Brain microvascular endothelial cell (primary cell): ENCODE data around the gene MAML2.

Experiments
- DNase-seq: peaks from one replicate; pipeline ENCODE4 v3.0.0-alpha.2; 2020
- H3K27ac ChIP-seq: fragments of 250-450 bp; sonication (Bioruptor Pico); 2 replicates; pipeline ENCODE4 v1.5.1; 2020; ENCODE audit warnings: mild to moderate bottlenecking, moderate library complexity
- H3K27me3 ChIP-seq: fragments of 250-450 bp; sonication (Bioruptor Pico); replicated peaks from 2 replicates; pipeline ENCODE4 v1.5.1; 2020; ENCODE audit warnings: mild to moderate bottlenecking
- H3K36me3 ChIP-seq: fragments of 250-450 bp; sonication (Bioruptor Pico); replicated peaks from 2 replicates; pipeline ENCODE4 v1.5.1; 2020; ENCODE audit warnings: mild to moderate bottlenecking
- H3K4me3 ChIP-seq: 2 replicates; pipeline ENCODE4 v1.5.1; 2011; ENCODE audit warnings: low read depth, mild to moderate bottlenecking, control low read depth, low read length, moderate library complexity
- in situ Hi-C: cut with HindIII; loops from 2 replicates; pipeline ENCODE4 v1.10.0; 2017; ENCODE audit warnings: low sequenced_read_pairs, low pct_ligation_motif_present
- TF ChIP-seq, protein P1 (sequence below): IDR thresholded peaks from 2 replicates; pipeline ENCODE4 v1.5.1; 2011; ENCODE audit warnings: low read depth, mild to moderate bottlenecking, moderate library complexity, low read length, control low read depth, inconsistent platforms; ENCODE audit errors: missing control alignments

The MAML2 gene

DNA sequence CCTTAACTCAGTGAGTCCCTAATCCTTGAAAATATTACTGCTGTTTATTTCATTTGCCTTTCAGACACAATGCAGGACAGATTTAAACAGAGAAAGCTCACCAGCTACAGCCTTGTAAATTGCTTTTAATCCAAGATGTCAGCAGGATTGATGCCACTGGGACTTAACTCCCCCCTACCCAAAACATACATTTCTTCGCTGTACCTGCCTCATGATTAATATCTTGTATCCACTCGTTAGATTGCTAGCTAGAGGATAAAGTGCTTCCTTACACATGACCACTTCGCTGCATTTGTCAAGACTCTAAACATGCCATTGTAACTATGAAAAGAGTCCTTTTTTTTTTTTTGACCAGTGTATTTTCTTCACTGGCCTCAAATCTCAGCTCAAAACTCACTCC lies 236.3 kb downstream of the MAML2 start:
- Histone ChIP-seq H3K27ac (no peak overlapping the region), H3K36me3 (no peaks in the 10 kb centered on the region), H3K27me3 (no peaks in the 10 kb centered on the region), H3K4me3 (no peak overlapping the region)
- TF ChIP-seq, protein P1, sequence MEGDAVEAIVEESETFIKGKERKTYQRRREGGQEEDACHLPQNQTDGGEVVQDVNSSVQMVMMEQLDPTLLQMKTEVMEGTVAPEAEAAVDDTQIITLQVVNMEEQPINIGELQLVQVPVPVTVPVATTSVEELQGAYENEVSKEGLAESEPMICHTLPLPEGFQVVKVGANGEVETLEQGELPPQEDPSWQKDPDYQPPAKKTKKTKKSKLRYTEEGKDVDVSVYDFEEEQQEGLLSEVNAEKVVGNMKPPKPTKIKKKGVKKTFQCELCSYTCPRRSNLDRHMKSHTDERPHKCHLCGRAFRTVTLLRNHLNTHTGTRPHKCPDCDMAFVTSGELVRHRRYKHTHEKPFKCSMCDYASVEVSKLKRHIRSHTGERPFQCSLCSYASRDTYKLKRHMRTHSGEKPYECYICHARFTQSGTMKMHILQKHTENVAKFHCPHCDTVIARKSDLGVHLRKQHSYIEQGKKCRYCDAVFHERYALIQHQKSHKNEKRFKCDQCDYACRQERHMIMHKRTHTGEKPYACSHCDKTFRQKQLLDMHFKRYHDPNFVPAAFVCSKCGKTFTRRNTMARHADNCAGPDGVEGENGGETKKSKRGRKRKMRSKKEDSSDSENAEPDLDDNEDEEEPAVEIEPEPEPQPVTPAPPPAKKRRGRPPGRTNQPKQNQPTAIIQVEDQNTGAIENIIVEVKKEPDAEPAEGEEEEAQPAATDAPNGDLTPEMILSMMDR, result no peak
- no peak for DNase-seq
- in situ Hi-C loops, result no loop called here

DNA sequence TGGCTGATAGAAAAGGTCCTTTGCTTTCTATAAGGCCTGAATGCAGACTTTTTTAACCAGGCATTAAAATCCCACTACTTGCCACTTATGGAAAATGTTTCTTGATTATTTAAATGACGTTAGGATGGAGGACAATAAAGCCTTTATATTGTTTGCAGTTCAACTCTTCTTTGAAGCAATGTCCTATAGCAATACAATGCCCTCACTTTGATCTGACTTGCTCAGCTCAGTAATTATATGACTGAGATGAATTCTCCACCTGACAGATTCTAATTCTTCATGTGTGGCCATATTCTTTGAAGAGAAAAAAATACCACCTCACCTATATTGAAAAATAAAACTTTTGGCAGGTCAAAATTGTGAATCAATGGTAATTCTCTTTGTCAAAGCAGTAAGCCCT lies 237.1 kb downstream of the MAML2 start:
- H3K27me3 ChIP-seq, result no peaks in the 10 kb centered on the region
- no peaks in the 10 kb centered on the region for H3K36me3 ChIP-seq
- TF ChIP-seq, protein P1, result no peak
- DNase-seq, result no peak
- in situ Hi-C loops, result no loop called here
- no peak overlapping the region for H3K4me3 ChIP-seq
- no peak overlapping the region for H3K27ac ChIP-seq

DNA sequence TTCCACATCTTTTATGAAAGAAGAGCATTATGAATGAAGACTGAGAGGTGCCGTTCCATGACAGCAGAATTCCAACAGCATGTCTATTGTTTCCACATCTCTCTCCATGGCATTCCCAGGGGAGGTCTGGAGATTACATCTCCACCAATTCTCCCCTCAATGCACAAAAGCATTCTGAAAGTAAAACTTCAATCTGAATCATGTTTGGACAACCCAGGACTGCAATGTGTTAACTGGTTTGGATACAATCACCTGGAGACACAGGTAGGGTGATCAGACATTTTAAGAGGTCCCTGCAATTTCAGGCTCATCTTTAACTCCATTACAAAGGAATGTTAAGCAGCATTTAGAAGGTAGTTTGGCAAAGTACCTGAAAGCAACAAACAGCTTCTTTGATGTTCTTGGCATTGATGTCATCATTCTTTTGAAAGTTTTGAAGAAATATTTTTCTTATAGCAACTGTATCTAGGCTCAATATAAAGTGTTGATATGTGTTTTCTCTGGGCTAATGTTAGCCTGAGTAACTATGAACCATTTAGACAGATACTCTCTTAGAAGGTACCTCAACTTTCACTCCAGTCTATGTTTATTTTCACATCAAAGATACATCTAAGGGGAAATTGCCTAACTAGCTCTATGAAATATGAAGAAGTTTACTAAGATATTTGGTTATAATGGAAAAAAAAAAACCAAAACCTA lies 237.6 kb downstream of the MAML2 start:
- no peak overlapping the region for H3K4me3 ChIP-seq
- no peak for DNase-seq

DNA sequence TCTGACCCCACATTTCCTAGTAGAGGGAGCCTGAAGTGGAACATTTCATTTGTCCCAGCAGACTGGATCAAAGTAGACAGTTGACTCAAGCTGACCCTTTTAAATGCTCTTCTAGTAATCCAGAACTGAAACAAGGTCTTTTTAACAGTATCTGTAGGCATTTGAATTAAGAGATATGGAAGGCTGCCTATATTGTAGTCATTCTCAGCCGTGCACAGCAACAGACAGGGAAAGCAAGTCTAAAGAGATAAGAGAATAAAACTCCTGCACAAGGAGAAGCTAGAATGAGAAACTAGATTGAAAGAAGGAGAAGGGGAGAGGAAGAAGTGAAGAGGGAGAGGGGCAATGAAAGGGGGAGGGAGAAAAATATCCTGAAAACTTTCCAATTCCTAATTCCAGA lies 238.5 kb downstream of the MAML2 start:
- in situ Hi-C loops, result no loop called here

More for the DNA sequence above, 237.6 kb downstream of the MAML2 start:
- TF ChIP-seq, protein P1, result no peak
- Histone ChIP-seq H3K27me3 (no peaks in the 10 kb centered on the region), H3K36me3 (no peaks in the 10 kb centered on the region), H3K27ac (peak overlapping the region; percentile 9)
- in situ Hi-C loops, result no loop called here

DNA sequence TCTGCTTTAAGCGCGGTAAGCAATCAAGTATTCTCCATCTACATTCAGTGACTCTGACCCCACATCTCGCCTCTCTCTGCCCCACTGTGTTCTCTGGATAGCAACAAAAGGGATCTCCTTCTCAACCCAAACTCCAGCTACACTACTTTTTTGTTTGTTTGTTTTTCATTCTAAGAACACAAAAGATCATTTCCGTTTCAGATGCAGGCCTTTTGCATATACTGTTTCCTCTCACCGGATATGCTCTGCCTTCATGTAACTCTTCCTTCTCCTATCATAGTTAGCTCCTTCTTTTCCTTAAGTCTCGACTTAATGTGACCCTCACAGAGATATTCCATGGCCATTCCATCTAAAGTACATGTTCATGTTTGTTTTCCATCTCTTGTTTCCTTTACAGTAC lies 239.3 kb downstream of the MAML2 start:
- TF ChIP-seq, protein P1, result no peak
- no peak overlapping the region for H3K4me3 ChIP-seq
- no peaks in the 10 kb centered on the region for H3K36me3 ChIP-seq
- H3K27me3 ChIP-seq, result no peaks in the 10 kb centered on the region
- DNase-seq, result no peak
- H3K27ac ChIP-seq, result peak overlapping the region; percentile 78
- in situ Hi-C loops, result no loop called here

More for the DNA sequence above, 238.5 kb downstream of the MAML2 start:
- H3K27ac ChIP-seq, result no peak overlapping the region
- H3K36me3 ChIP-seq, result no peaks in the 10 kb centered on the region
- no peak overlapping the region for H3K4me3 ChIP-seq
- TF ChIP-seq, protein P1, result no peak
- no peaks in the 10 kb centered on the region for H3K27me3 ChIP-seq
- DNase-seq, result no peak

DNA sequence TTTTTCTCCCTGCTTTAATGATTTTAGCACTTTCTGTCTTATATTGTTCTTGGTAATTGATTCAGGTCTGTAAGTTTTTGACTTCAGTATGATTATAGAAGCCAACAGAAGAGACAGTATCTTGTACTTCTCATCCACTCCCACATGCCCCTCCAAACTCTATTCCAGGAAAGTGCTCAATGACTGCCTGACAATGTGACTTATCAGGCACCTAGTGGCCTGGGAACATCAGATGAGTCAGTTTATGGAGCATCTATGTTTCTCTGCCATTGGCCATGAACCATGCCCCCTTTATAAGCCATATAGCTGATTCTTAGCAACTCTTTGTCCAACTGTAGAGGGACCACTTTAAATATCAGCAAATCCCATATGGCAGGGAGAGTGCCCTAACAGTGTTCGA lies 239.9 kb downstream of the MAML2 start:
- TF ChIP-seq, protein P1, result no peak
- no peak for DNase-seq
- Histone ChIP-seq H3K27ac (peak overlapping the region; percentile 78), H3K4me3 (no peak overlapping the region), H3K36me3 (no peaks in the 10 kb centered on the region), H3K27me3 (no peaks in the 10 kb centered on the region)
- in situ Hi-C loops, result no loop called here
